Measurements from ENCODE around the gene TRPM3. TPM values are rescaled to one million over a fixed set of nuclear protein-coding genes. Genes with fewer than 3 reads are reported as not detected.

TRPM3 gene
- total RNA-seq, 1 experiment from 2014 or later, result not detected

GRCh38 chr9:70902692-70903131, 218.7 kb downstream of the TRPM3 start:
- no peak for TF ChIP-seq CTCF (IDR thresholded peaks at IDR 0.05; ENCODE audit: insufficient read depth in 1 of 2, low read depth in 1 of 2, low read length in 1 of 2, severe bottlenecking in 1 of 2, unreplicated experiment in 1 of 2)
- no TSS peak for BruUV-seq (replicated peaks)
- no peak for DNase-seq
- CTCF ChIA-PET, result no interaction called here
- Histone ChIP-seq H3K36me3 (ENCODE audit: control insufficient read depth, insufficient read depth, low read length) (no peaks in the 10 kb centered on the region), H3K4me3 (ENCODE audit: low read depth, low read length) (no peak overlapping the region), H3K4me1 (no peaks in the 10 kb centered on the region), H3K9me3 (no peaks in the 10 kb centered on the region), H3K27me3 (replicated peaks; ENCODE audit: control insufficient read depth, insufficient read depth, low read length) (no peaks in the 10 kb centered on the region)
- Mint-ChIP-seq H3K27me3 (ENCODE audit: insufficient read depth, unreplicated experiment) (no peaks in the 10 kb centered on the region), H3K4me3 (ENCODE audit: unreplicated experiment) (no peak overlapping the region), H3K4me1 (ENCODE audit: low read depth, unreplicated experiment) (no peaks in the 10 kb centered on the region), H3K9me3 (ENCODE audit: unreplicated experiment) (no peaks in the 10 kb centered on the region), H3K27ac (ENCODE audit: unreplicated experiment) (no peak overlapping the region), H3K36me3 (ENCODE audit: insufficient read depth, unreplicated experiment) (no peaks in the 10 kb centered on the region)
- POLR2A ChIA-PET, result no interaction called here
- intact Hi-C loops (cut with micrococcal nuclease; ENCODE audit: unreplicated experiment), result no loop called here

- Histone ChIP-seq H3K36me3 (ENCODE audit: control insufficient read depth, insufficient read depth, low read length) (no peaks in the 10 kb centered on the region), H3K4me3 (ENCODE audit: low read depth, low read length) (no peak overlapping the region), H3K4me1 (no peaks in the 10 kb centered on the region), H3K27me3 (replicated peaks; ENCODE audit: control insufficient read depth, insufficient read depth, low read length) (no peaks in the 10 kb centered on the region), H3K9me3 (no peaks in the 10 kb centered on the region)
- no peaks in the 10 kb centered on the region for H3K36me3 Mint-ChIP-seq (ENCODE audit: insufficient read depth, unreplicated experiment)
- no peak overlapping the region for H3K4me3 Mint-ChIP-seq (ENCODE audit: unreplicated experiment)
- H3K27me3 Mint-ChIP-seq (ENCODE audit: insufficient read depth, unreplicated experiment), result no peaks in the 10 kb centered on the region
- intact Hi-C loops (cut with micrococcal nuclease; ENCODE audit: unreplicated experiment), result no loop called here
- DNase-seq, result no peak
- no peaks in the 10 kb centered on the region for H3K9me3 Mint-ChIP-seq (ENCODE audit: unreplicated experiment)
- TF ChIP-seq CTCF (IDR thresholded peaks at IDR 0.05; ENCODE audit: insufficient read depth in 1 of 2, low read depth in 1 of 2, low read length in 1 of 2, severe bottlenecking in 1 of 2, unreplicated experiment in 1 of 2), result no peak
- ChIA-PET CTCF (no interaction called here), POLR2A (no interaction called here)
- H3K4me1 Mint-ChIP-seq (ENCODE audit: low read depth, unreplicated experiment), result no peaks in the 10 kb centered on the region
- no TSS peak for BruUV-seq (replicated peaks)
- H3K27ac Mint-ChIP-seq (ENCODE audit: unreplicated experiment), result no peak overlapping the region
Observed at GRCh38 chr9:70902171-70902570, 219.2 kb downstream of the TRPM3 start.

- ChIA-PET CTCF (no interaction called here), POLR2A (no interaction called here)
- no TSS peak for BruUV-seq (replicated peaks)
- Histone ChIP-seq H3K36me3 (ENCODE audit: control insufficient read depth, insufficient read depth, low read length) (no peaks in the 10 kb centered on the region), H3K4me3 (ENCODE audit: low read depth, low read length) (no peak overlapping the region), H3K4me1 (no peaks in the 10 kb centered on the region), H3K27me3 (replicated peaks; ENCODE audit: control insufficient read depth, insufficient read depth, low read length) (no peaks in the 10 kb centered on the region), H3K9me3 (no peaks in the 10 kb centered on the region)
- Mint-ChIP-seq H3K4me1 (ENCODE audit: low read depth, unreplicated experiment) (no peaks in the 10 kb centered on the region), H3K27ac (ENCODE audit: unreplicated experiment) (no peak overlapping the region), H3K9me3 (ENCODE audit: unreplicated experiment) (no peaks in the 10 kb centered on the region), H3K36me3 (ENCODE audit: insufficient read depth, unreplicated experiment) (no peaks in the 10 kb centered on the region), H3K27me3 (ENCODE audit: insufficient read depth, unreplicated experiment) (no peaks in the 10 kb centered on the region), H3K4me3 (ENCODE audit: unreplicated experiment) (no peak overlapping the region)
- no peak for DNase-seq
- TF ChIP-seq CTCF (IDR thresholded peaks at IDR 0.05; ENCODE audit: insufficient read depth in 1 of 2, low read depth in 1 of 2, low read length in 1 of 2, severe bottlenecking in 1 of 2, unreplicated experiment in 1 of 2), result no peak
- intact Hi-C loops (cut with micrococcal nuclease; ENCODE audit: unreplicated experiment), result no loop called here
Observed at GRCh38 chr9:70901746-70902145, 219.7 kb downstream of the TRPM3 start.
